ENCODE measurements around the gene DTX1.

The DTX1 gene

GRCh38 chr12:113099764-113100163 is 43.2 kb downstream of the DTX1 start:
- TF ChIP-seq, protein P1, sequence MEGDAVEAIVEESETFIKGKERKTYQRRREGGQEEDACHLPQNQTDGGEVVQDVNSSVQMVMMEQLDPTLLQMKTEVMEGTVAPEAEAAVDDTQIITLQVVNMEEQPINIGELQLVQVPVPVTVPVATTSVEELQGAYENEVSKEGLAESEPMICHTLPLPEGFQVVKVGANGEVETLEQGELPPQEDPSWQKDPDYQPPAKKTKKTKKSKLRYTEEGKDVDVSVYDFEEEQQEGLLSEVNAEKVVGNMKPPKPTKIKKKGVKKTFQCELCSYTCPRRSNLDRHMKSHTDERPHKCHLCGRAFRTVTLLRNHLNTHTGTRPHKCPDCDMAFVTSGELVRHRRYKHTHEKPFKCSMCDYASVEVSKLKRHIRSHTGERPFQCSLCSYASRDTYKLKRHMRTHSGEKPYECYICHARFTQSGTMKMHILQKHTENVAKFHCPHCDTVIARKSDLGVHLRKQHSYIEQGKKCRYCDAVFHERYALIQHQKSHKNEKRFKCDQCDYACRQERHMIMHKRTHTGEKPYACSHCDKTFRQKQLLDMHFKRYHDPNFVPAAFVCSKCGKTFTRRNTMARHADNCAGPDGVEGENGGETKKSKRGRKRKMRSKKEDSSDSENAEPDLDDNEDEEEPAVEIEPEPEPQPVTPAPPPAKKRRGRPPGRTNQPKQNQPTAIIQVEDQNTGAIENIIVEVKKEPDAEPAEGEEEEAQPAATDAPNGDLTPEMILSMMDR (IDR thresholded peaks at IDR 0.05; ENCODE audit: low read length, missing control alignments) = no peak
- DNase-seq (ENCODE audit: low read depth) = no peak
- no peak overlapping the region for H3K4me3 ChIP-seq (replicated peaks; ENCODE audit: low read depth, low read length)

GRCh38 chr12:113101751-113102150 is 45.2 kb downstream of the DTX1 start:
- TF ChIP-seq, protein P1 (IDR thresholded peaks at IDR 0.05; ENCODE audit: low read length, missing control alignments) = no peak
- no peak for DNase-seq (ENCODE audit: low read depth)
- H3K4me3 ChIP-seq (replicated peaks; ENCODE audit: low read depth, low read length) = no peak overlapping the region

- no peak for DNase-seq (ENCODE audit: low read depth)
- TF ChIP-seq, protein P1 (IDR thresholded peaks at IDR 0.05; ENCODE audit: low read length, missing control alignments) = no peak
- H3K4me3 ChIP-seq (replicated peaks; ENCODE audit: low read depth, low read length) = no peak overlapping the region
Observed at GRCh38 chr12:113102811-113103210, 46.3 kb downstream of the DTX1 start.

- H3K4me3 ChIP-seq (replicated peaks; ENCODE audit: low read depth, low read length) = no peak overlapping the region
- no peak for DNase-seq (ENCODE audit: low read depth)
- TF ChIP-seq, protein P1 (IDR thresholded peaks at IDR 0.05; ENCODE audit: low read length, missing control alignments) = no peak
Observed at GRCh38 chr12:113103756-113104450, 47.4 kb downstream of the DTX1 start.

DNA sequence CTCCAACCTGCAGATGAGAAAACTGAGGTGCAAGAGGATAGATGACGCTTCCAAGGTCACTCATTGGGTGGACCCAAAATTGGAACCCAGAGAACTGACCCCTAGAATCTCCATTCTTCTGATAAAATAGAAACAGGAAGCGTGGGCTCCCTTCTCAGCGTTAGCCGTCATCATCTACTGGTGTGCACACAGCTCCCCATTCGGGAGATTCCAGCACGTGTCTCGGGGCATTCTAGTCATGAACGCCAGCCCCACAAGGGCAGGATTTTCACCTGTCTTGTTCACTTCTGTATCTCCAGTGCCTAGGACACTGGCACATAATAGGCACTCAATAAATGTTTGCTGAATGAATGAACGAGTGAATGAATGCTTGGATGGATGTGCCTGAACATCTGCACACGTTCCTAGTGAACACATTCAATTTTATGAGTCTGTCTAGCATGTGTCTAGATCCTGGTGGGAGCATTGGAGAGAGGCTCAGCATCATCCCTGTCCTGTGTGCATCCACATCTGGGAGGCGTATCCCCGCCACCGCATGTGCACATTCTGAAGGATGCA is 48.5 kb downstream of the DTX1 start:
- TF ChIP-seq, protein P1 (IDR thresholded peaks at IDR 0.05; ENCODE audit: low read length, missing control alignments) = no peak
- H3K4me3 ChIP-seq (replicated peaks; ENCODE audit: low read depth, low read length) = no peak overlapping the region
- no peak for DNase-seq (ENCODE audit: low read depth)

GRCh38 chr12:113105606-113106271 is 49.2 kb downstream of the DTX1 start:
- no peak overlapping the region for H3K4me3 ChIP-seq (replicated peaks; ENCODE audit: low read depth, low read length)
- TF ChIP-seq, protein P1 (IDR thresholded peaks at IDR 0.05; ENCODE audit: low read length, missing control alignments) = no peak
- DNase-seq (ENCODE audit: low read depth) = no peak
